Left ventricle myocardium inferior (tissue), 1 donor: Measurements from ENCODE around the gene NGLY1. TPM values are rescaled to one million over a fixed set of nuclear protein-coding genes. Genes with fewer than 3 reads are reported as not detected.

Experiments used
- DNase-seq: peaks from one replicate; pipeline ENCODE4 v3.0.0-alpha.2; 2020
- H3K27ac ChIP-seq: fragments of 200-600 bp; replicated peaks from 2 replicates; pipeline ENCODE4 v1.8.0; 2021
- H3K27me3 ChIP-seq: fragments of 200-600 bp; 2 replicates; pipeline ENCODE4 v1.8.0; 2021; ENCODE audit warnings: low read depth
- H3K36me3 ChIP-seq: fragments of 200-600 bp; 2 replicates; pipeline ENCODE4 v1.8.0; 2021
- H3K4me1 ChIP-seq: fragments of 200-600 bp; 2 replicates; pipeline ENCODE4 v1.8.0; 2021
- H3K4me3 ChIP-seq: fragments of 200-600 bp; 2 replicates; pipeline ENCODE4 v1.8.0; 2021; ENCODE audit warnings: mild to moderate bottlenecking, moderate library complexity
- H3K9me3 ChIP-seq: fragments of 200-600 bp; replicated peaks from 2 replicates; pipeline ENCODE4 v1.8.0; 2021
- intact Hi-C: fragments of 100-400 bp; cut with micrococcal nuclease; formaldehyde crosslinking; loops from one replicate; pipeline ENCODE4 v1.11.0; 2022
- total RNA-seq: library from RNA; stranded (reverse); fragmentation: NEBNext Ultra II Directional; extraction: Animal tissue kit (Norgen Biotek cat#: 25700); gene quantifications from one replicate; pipeline ENCODE4 v1.2.1, GENCODE V29; 2021
- TF ChIP-seq, protein P1 (sequence below): fragments of 200-600 bp; IDR thresholded peaks from 2 replicates; pipeline ENCODE4 v1.8.0; 2021; ENCODE audit warnings: antibody characterized with exemption, mild to moderate bottlenecking, borderline replicate concordance
- donor health status: DM: no; HTN: yes; CAD: no; lungs with severe emphysema.

The NGLY1 gene
- total RNA-seq, 1 donor from 2014 or later = 27.7 TPM

DNA sequence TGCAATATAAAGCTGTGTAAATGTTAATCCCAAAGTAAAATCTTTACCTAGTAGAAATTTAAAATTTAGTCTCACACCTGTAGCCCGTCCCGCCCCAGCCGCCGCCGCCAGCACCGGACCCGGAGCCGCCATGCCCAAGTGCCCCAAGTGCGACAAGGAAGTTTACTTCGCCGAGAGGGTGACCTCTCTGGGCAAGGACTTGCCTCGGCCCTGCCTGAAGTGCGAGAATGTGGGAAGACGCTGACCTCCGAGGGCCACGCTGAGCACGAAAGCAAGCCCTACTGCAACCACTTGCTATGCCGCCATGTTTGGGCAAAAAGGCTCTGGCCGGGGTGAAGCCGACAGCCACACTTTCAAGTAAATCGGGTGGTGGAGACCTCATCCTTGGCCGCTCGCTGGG lies 96.5 kb downstream of the NGLY1 start:
- intact Hi-C loops = no loop called here
- H3K9me3 ChIP-seq = no peaks in the 10 kb centered on the region
- TF ChIP-seq, protein P1, sequence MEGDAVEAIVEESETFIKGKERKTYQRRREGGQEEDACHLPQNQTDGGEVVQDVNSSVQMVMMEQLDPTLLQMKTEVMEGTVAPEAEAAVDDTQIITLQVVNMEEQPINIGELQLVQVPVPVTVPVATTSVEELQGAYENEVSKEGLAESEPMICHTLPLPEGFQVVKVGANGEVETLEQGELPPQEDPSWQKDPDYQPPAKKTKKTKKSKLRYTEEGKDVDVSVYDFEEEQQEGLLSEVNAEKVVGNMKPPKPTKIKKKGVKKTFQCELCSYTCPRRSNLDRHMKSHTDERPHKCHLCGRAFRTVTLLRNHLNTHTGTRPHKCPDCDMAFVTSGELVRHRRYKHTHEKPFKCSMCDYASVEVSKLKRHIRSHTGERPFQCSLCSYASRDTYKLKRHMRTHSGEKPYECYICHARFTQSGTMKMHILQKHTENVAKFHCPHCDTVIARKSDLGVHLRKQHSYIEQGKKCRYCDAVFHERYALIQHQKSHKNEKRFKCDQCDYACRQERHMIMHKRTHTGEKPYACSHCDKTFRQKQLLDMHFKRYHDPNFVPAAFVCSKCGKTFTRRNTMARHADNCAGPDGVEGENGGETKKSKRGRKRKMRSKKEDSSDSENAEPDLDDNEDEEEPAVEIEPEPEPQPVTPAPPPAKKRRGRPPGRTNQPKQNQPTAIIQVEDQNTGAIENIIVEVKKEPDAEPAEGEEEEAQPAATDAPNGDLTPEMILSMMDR = no peak
- no peaks in the 10 kb centered on the region for H3K4me1 ChIP-seq
- DNase-seq = no peak
- H3K27me3 ChIP-seq = peaks cover 15% of the 10 kb centered on the region
- H3K27ac ChIP-seq = no peak overlapping the region
- no peak overlapping the region for H3K4me3 ChIP-seq
- no peaks in the 10 kb centered on the region for H3K36me3 ChIP-seq

DNA sequence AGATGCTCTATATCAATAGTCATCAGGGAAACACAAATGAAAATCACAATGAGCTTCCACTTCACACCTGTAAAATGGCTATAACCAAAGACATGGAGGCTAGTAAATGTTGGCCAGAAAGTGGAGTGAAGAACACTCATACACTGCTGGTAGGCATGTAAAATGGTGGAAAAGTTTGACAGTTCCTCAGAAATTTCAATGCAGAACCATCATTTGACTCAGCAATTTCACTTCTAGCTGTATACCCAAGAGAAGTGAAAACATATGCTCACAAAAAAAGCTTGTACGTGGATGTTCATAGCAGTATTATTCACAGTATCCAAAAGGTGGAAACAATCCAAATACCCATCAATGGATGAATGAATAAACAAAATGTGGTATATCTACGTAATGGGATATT lies 99.4 kb downstream of the NGLY1 start:
- TF ChIP-seq, protein P1 = no peak
- Histone ChIP-seq H3K27ac (no peak overlapping the region), H3K4me3 (no peak overlapping the region), H3K36me3 (no peaks in the 10 kb centered on the region), H3K9me3 (no peaks in the 10 kb centered on the region), H3K27me3 (no peaks in the 10 kb centered on the region), H3K4me1 (no peaks in the 10 kb centered on the region)
- intact Hi-C loops = no loop called here
- DNase-seq = no peak

DNA sequence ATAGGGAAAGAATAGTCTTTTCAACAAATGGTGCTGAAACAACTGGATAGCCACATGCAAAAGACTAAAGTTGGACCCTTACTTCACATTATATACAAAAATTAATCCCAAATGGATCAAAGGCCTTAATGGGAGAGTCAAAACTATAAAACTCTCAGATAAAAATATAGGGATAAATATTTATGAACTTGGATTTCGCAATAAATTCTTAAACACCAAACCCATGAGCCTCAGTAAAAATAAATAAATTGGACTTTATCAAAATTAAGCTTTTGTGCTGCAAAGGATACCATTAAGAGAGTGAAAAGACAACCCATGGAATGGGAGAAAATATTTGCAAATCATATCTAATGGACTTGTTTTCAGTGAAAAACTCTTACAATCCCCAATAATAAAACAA lies 99.8 kb downstream of the NGLY1 start:
- intact Hi-C loops = no loop called here
- DNase-seq = no peak
- H3K4me1 ChIP-seq = no peaks in the 10 kb centered on the region
- H3K4me3 ChIP-seq = no peak overlapping the region
- H3K9me3 ChIP-seq = no peaks in the 10 kb centered on the region
- no peaks in the 10 kb centered on the region for H3K27me3 ChIP-seq
- H3K36me3 ChIP-seq = no peaks in the 10 kb centered on the region
- TF ChIP-seq, protein P1 = no peak
- H3K27ac ChIP-seq = no peak overlapping the region

DNA sequence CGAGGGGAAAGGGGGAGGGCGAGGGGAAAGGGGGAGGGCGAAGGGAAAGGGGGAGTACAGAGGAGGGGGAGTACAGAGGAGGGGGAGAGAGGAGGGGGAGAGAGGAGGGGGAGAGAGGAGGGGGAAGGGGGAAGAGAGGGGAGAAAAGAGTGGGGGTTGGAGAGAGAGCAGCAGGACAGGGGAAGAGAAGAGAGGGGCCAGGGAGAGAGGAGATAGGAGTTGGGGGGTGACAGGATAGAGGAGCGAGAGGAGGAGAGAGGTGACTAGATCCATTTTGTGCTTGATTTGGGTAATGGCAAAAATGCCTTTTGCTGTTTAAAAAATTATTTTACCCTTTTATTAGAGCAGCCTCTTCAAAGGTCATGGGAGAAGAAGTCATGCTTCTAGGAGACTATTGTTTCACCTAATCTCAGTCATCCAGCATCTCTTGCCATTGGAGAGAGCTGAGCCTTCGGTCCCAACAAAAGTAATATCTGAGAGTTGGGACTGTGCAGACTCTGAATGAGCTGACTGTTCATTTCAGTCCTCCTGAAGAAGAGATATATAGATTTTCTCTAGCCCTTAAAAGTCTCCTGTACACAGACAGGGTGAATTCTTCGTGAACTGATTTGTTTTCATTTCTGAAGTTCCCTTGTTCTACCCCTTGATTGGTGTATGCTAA lies 103.5 kb downstream of the NGLY1 start:
- H3K27me3 ChIP-seq = no peaks in the 10 kb centered on the region
- TF ChIP-seq, protein P1 = no peak
- H3K4me1 ChIP-seq = no peaks in the 10 kb centered on the region
- no peaks in the 10 kb centered on the region for H3K9me3 ChIP-seq
- no peak for DNase-seq
- H3K27ac ChIP-seq = no peak overlapping the region
- H3K4me3 ChIP-seq = no peak overlapping the region
- no peaks in the 10 kb centered on the region for H3K36me3 ChIP-seq
- intact Hi-C loops = no loop called here

DNA sequence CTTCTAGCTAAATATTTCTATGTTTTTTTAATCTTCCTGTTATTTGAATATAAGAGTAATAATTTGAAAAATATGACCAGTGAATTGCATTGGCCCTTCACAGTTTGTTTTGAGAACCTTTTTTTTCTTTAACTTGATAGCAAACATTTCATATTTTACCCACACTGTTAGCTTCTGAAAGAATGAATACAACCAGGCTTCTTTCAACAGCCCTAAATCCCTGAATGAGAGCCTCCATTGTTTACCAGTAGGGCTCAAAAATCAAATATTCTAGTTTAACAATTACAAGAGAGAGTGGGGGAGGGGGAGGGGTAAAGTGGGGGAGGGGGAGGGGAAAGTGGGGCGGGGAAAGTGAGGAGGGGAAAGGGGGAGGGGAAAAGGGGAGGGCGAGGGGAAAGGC lies 104.1 kb downstream of the NGLY1 start:
- Histone ChIP-seq H3K4me1 (no peaks in the 10 kb centered on the region), H3K36me3 (no peaks in the 10 kb centered on the region), H3K27me3 (no peaks in the 10 kb centered on the region), H3K4me3 (no peak overlapping the region), H3K27ac (no peak overlapping the region), H3K9me3 (no peaks in the 10 kb centered on the region)
- DNase-seq = no peak
- TF ChIP-seq, protein P1 = no peak
- intact Hi-C loops = no loop called here
